Lung (tissue), 12 donors: ENCODE results near the gene CBX7. TPM values are rescaled to one million over a fixed set of nuclear protein-coding genes. Genes with fewer than 3 reads are reported as not detected.

ENCODE experiments used
- ATAC-seq: fragments of 200-7000 bp; cut with Tn5 transposase; one replicate; pipeline ENCODE4 v1.9.1; 2020; ENCODE audit warnings: moderate number of reproducible peaks; ENCODE audit not compliant: insufficient read depth, low FRiP score
- DNase-seq, 3 donors: peaks; one replicate each; pipeline ENCODE4 v3.0.0-alpha.2; 2013 to 2017
- H3K27ac ChIP-seq, 2 donors: one replicate each; pipeline ENCODE4 v1.5.1; 2013; ENCODE audit warnings: mild to moderate bottlenecking in 2 of 2, moderate library complexity in 2 of 2, control low read depth in 1 of 2, inconsistent platforms in 1 of 2, low read depth in 1 of 2, low read length in 1 of 2
- H3K27me3 ChIP-seq, 3 donors: one replicate each; pipeline ENCODE4 v1.5.1; 2013; ENCODE audit warnings: low read length in 2 of 3; ENCODE audit not compliant: control insufficient read depth in 3 of 3, insufficient read depth in 3 of 3
- H3K36me3 ChIP-seq, 4 donors: one replicate each; pipeline ENCODE4 v1.5.1; 2013; ENCODE audit warnings: low read length in 4 of 4, mild to moderate bottlenecking in 1 of 4, moderate library complexity in 1 of 4; ENCODE audit not compliant: control insufficient read depth in 4 of 4, insufficient read depth in 4 of 4
- H3K4me1 ChIP-seq, 5 donors: one replicate each; pipeline ENCODE4 v1.5.1; 2013; ENCODE audit warnings: low read length in 5 of 5, mild to moderate bottlenecking in 2 of 5, moderate library complexity in 1 of 5; ENCODE audit not compliant: control insufficient read depth in 5 of 5, insufficient read depth in 5 of 5
- H3K4me3 ChIP-seq: one replicate; pipeline ENCODE4 v1.5.1; 2013; ENCODE audit warnings: mild to moderate bottlenecking, control low read depth, moderate library complexity
- H3K9ac ChIP-seq, 2 donors: one replicate each; pipeline ENCODE4 v1.5.1; 2013; ENCODE audit warnings: low read length in 2 of 2, control low read depth in 1 of 2; ENCODE audit not compliant: insufficient read depth in 1 of 2
- H3K9me3 ChIP-seq, 4 donors: one replicate each; pipeline ENCODE4 v1.5.1; 2013; ENCODE audit warnings: low read length in 3 of 4, mild to moderate bottlenecking in 1 of 4, moderate library complexity in 1 of 4; ENCODE audit not compliant: control insufficient read depth in 4 of 4, insufficient read depth in 3 of 4
- WGBS, 2 donors: extraction: QIAGEN DNeasy Blood & Tissue Kit; methylation state at CpG; one replicate each; pipeline ENCODE4 v1.1.7; 2013; 5-methylcytosine and 5-hydroxymethylcytosine counted together
- polyA plus RNA-seq, 2 donors: library from polyadenylated mRNA; stranded (reverse); fragments of 200-250 nt; gene quantifications; one replicate each; pipeline ENCODE4 v1.2.1, GENCODE V29; 2013
- total RNA-seq, 2 donors: library from RNA; depleted of rRNA in 1 of 2; stranded (reverse); fragments of >200 nt in 1 of 2; gene quantifications; one replicate each; pipeline ENCODE4 v1.2.1, GENCODE V29; 2014 to 2021
- TF ChIP-seq, protein P1 (sequence below): IDR thresholded peaks from 2 replicates; pipeline ENCODE4 v1.5.1; 2012; ENCODE audit warnings: mild to moderate bottlenecking; ENCODE audit errors: control extremely low read depth, extremely low read depth
- donor health status: control.
- donor health status: control.
- donor health status: Bipolar disorder and iron deficiency.
- donor health status: healthy.
- donor health status: DM: yes; HTN: yes; CAD: no.

Gene CBX7
- total and polyA plus RNA-seq, 4 donors: 18.1 to 27.8 (median 20.9) TPM

DNA sequence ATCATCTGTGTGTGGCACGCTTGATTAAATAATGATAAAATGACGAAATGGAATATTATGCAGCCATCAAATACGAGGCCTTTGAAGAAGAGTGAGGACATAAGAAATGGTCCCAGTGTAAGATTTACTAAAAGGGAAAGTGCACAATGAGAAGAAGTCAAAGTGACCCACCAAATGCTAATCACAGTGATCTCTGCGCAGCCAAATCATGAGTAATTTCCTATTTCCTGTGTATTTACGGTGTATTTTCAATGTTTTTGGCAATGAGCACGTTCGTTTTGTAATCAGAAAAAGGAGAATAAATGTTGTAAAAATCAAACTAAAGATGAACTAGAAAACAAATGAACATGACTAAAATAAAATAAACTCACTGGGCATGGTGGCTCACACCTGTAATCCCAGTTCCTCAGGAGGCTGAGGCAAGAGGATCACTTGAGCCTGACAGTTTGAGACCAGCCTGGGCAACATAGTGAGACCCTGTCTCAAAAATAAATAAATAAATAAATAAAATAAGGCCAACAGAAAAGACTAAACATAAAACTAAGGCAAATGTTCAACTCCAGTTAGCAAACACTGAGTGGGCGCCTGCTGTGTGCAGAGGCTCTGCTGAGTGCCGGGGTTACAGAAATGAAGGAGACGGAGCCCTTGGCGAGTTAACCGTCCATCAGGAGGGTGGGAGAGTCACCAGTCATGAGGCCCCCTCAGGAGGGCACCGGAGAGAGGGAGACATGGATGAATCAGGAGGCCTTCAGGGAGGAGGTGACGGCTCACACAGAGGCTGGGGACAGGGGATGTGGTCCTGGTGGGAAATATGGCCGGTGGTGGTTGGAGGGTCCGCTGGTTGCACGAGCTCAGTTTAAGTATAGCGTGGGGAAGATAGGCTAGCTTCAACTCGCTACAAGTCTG, 26.0 kb upstream of the CBX7 start:
- Histone ChIP-seq H3K9me3 (peaks cover 0 to 5% (median 0%) of the 10 kb centered on the region in 4 donors), H3K27me3 (no peaks in the 10 kb centered on the region), H3K27ac (peak overlapping the region; percentile 46 to 88), H3K9ac (no peak overlapping the region), H3K4me3 (no peak overlapping the region), H3K4me1 (peaks cover 13 to 42% (median 28%) of the 10 kb centered on the region in 5 donors), H3K36me3 (no peaks in the 10 kb centered on the region)
- no peak for DNase-seq
- 79 to 81% methylated on average over 19 of the region's 19 CpGs for WGBS, 2 donors
- no peak for ATAC-seq
- TF ChIP-seq, protein P1, sequence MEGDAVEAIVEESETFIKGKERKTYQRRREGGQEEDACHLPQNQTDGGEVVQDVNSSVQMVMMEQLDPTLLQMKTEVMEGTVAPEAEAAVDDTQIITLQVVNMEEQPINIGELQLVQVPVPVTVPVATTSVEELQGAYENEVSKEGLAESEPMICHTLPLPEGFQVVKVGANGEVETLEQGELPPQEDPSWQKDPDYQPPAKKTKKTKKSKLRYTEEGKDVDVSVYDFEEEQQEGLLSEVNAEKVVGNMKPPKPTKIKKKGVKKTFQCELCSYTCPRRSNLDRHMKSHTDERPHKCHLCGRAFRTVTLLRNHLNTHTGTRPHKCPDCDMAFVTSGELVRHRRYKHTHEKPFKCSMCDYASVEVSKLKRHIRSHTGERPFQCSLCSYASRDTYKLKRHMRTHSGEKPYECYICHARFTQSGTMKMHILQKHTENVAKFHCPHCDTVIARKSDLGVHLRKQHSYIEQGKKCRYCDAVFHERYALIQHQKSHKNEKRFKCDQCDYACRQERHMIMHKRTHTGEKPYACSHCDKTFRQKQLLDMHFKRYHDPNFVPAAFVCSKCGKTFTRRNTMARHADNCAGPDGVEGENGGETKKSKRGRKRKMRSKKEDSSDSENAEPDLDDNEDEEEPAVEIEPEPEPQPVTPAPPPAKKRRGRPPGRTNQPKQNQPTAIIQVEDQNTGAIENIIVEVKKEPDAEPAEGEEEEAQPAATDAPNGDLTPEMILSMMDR: no peak

DNA sequence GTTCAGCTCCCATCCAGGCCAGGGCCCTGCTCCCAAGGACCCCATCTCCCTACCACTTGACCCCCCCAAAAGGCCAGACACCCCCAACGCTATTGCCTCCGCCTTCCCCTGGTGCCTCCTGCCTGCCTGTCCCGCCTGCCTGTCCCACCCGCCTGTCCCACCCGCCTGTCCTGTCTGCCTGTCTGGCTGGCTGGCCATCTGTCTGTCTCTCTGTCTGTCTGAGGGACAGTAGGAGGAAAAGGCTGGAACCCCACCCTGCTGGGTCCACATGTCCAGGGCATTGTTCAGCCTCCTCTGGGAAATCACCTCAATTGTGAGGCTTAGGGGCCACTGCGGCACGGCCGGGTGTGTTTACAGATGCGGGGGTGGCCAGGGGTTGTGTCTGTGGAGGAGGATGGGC, 25.3 kb upstream of the CBX7 start:
- no peaks in the 10 kb centered on the region for H3K36me3 ChIP-seq
- peak overlapping the region; percentile 46 to 88 for H3K27ac ChIP-seq
- no peak overlapping the region for H3K9ac ChIP-seq
- peaks cover 13 to 47% (median 28%) of the 10 kb centered on the region in 5 donors for H3K4me1 ChIP-seq
- no peaks in the 10 kb centered on the region for H3K27me3 ChIP-seq
- peaks cover 0 to 5% (median 0%) of the 10 kb centered on the region in 4 donors for H3K9me3 ChIP-seq
- no peak overlapping the region for H3K4me3 ChIP-seq
- TF ChIP-seq, protein P1: no peak
- no peak for DNase-seq
- WGBS, 2 donors: 72 to 84% methylated on average over 9 of the region's 9 CpGs
- no peak for ATAC-seq

DNA sequence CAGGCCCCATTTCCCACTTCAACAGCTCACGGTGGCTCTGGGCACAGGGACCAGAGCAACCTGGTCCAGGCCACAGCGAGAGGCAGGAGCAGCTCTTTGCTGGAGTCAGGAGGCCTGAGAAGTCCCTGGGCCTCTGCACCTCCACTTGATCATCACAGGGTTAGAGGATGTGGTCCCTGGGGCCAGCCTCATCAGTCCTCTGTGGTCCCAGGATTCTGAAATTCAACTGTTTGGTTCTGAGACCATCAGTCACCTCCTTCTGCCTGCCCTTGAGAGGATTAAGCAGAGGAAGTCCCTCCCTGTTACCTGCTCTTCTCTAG, 24.9 kb upstream of the CBX7 start:
- ATAC-seq (no peak), DNase-seq (no peak)
- TF ChIP-seq, protein P1: no peak
- H3K9ac ChIP-seq: no peak overlapping the region
- H3K9me3 ChIP-seq: peaks cover 0 to 5% (median 0%) of the 10 kb centered on the region in 4 donors
- no peak overlapping the region for H3K4me3 ChIP-seq
- peak overlapping the region; percentile 46 to 88 for H3K27ac ChIP-seq
- H3K27me3 ChIP-seq: no peaks in the 10 kb centered on the region
- WGBS, 2 donors: 83 to 84% methylated on average over 2 of the region's 2 CpGs
- H3K4me1 ChIP-seq: peaks cover 13 to 47% (median 28%) of the 10 kb centered on the region in 5 donors
- no peaks in the 10 kb centered on the region for H3K36me3 ChIP-seq
